ENCODE measurements around the gene RHCE. TPM values are rescaled to one million over a fixed set of nuclear protein-coding genes. Genes with fewer than 3 reads are reported as not detected.

Gene RHCE
- total and polyA plus RNA-seq, 2 of the 8 experiments (the other 6 are each of a cell fraction or from before 2014, with no cell fraction given) = 0.23 to 0.50 TPM

- TF ChIP-seq CHD7 (IDR thresholded peaks at IDR 0.05; ENCODE audit: insufficient replicate concordance, low read length) (no peak), KDM5A (IDR thresholded peaks at IDR 0.05; ENCODE audit: low read length) (no peak), KDM1A (IDR thresholded peaks at IDR 0.05; ENCODE audit: borderline replicate concordance, low read length) (no peak)
Measured at GRCh38 chr1:25356441-25356840, 64.2 kb downstream of the RHCE start (continued).

Data from H1 (cell line).